ENCODE data around the gene DIRAS1. TPM values are rescaled to one million over a fixed set of nuclear protein-coding genes. Genes with fewer than 3 reads are reported as not detected.

DIRAS1 gene
- total RNA-seq, 1 experiment from 2014 or later, result 7.8 TPM

- H3K14ac ChIP-seq (ENCODE audit: insufficient read depth, low read length), result no peak overlapping the region
- H2BK20ac ChIP-seq (ENCODE audit: low read depth, low read length, poor library complexity, severe bottlenecking), result no peak overlapping the region
- H2BK12ac ChIP-seq (ENCODE audit: insufficient read length, low read depth, low read length), result no peak overlapping the region
- H2AK5ac ChIP-seq (ENCODE audit: insufficient read length, low read length), result no peak overlapping the region
- H3K9ac ChIP-seq (ENCODE audit: extremely low read depth, insufficient read length, low read length), result no peak overlapping the region
- Mint-ChIP-seq H3K4me3 (no peak overlapping the region), H3K9me3 (no peaks in the 10 kb centered on the region), H3K36me3 (ENCODE audit: insufficient read depth in 1 of 3, low read depth in 3 of 3) (peaks cover 13 to 61% (median 48%) of the 10 kb centered on the region in 3 experiments; a peak in 6 of 7 replicates), H3K27me3 (ENCODE audit: low read depth) (peaks cover 5% of the 10 kb centered on the region; the same call in 1 of the 2 replicates), H3K4me1 (no peaks in the 10 kb centered on the region), H3K27ac (peak overlapping the region in 1 of 3 experiments; percentile 42; a peak in 1 of 7 replicates)
- no peak overlapping the region for H3T11ph ChIP-seq (ENCODE audit: low read length)
- DNase-seq, result no peak
- no peak overlapping the region for H3K27ac ChIP-seq (ENCODE audit: insufficient read length, low read depth, low read length)
- no peak overlapping the region for H3K18ac ChIP-seq (ENCODE audit: insufficient read length, low read depth, low read length)
- no peak overlapping the region for H4K8ac ChIP-seq (replicated peaks; ENCODE audit: insufficient read length, low read depth, low read length)
- H3K23me2 ChIP-seq (ENCODE audit: insufficient read length, low read depth, low read length, poor library complexity, severe bottlenecking), result no peaks in the 10 kb centered on the region
- H3K79me1 ChIP-seq (ENCODE audit: insufficient read depth, low read depth, low read length, poor library complexity, severe bottlenecking), result no peaks in the 10 kb centered on the region
- no peaks in the 10 kb centered on the region for H3K4me1 ChIP-seq (ENCODE audit: insufficient read depth, low read length)
- no peaks in the 10 kb centered on the region for H4K20me1 ChIP-seq (ENCODE audit: control insufficient read depth, insufficient read depth, insufficient read length)
- no peaks in the 10 kb centered on the region for H3K9me3 ChIP-seq (ENCODE audit: control insufficient read depth, low read depth, low read length)
- H2BK5ac ChIP-seq (ENCODE audit: insufficient read length, low read length), result no peak overlapping the region
- H3K23ac ChIP-seq (ENCODE audit: insufficient read length, low read depth, low read length), result no peak overlapping the region
- no peak overlapping the region for H3K4me2 ChIP-seq (ENCODE audit: insufficient read depth, insufficient read length, low read length)
- H4K5ac ChIP-seq (ENCODE audit: insufficient read length, low read depth, low read length), result no peak overlapping the region
- no peaks in the 10 kb centered on the region for H3K79me2 ChIP-seq (ENCODE audit: insufficient read depth, low read length)
- H2AFZ ChIP-seq (ENCODE audit: low read length), result no peak overlapping the region
- no peak overlapping the region for H4K91ac ChIP-seq (ENCODE audit: insufficient read length, low read depth, low read length)
- no CpG with 5 or more reads among the region's 16 CpGs for WGBS (ENCODE audit: extremely low coverage, insufficient read length, low lambda C conversion rate)
- no peak overlapping the region for H2BK15ac ChIP-seq (ENCODE audit: low read depth, low read length)
- H3K27me3 ChIP-seq (ENCODE audit: insufficient read depth, low read length), result no peaks in the 10 kb centered on the region
- no peak for TF ChIP-seq CTCF (conservative IDR thresholded peaks at IDR 0.05)
- H2BK120ac ChIP-seq (ENCODE audit: low read depth, low read length, poor library complexity, severe bottlenecking), result no peak overlapping the region
- no peak overlapping the region for H3K56ac ChIP-seq (ENCODE audit: insufficient read length, low read depth, low read length)
- H3K4ac ChIP-seq (ENCODE audit: low read depth, low read length), result no peak overlapping the region
These were observed 34.2 kb upstream of the DIRAS1 start for GRCh38 chr19:2755448-2755705.

All from H9 (cell line).